DOHH2 (cell line): ENCODE results near the gene LRRC57.

Source experiments
- H3F3A ChIP-seq: fragments of 200-600 bp; sonication (generic), shearing (Covaris generic); 2 replicates; pipeline ENCODE4 v1.6.0; 2016; ENCODE audit warnings: antibody characterized with exemption, mild to moderate bottlenecking; ENCODE audit not compliant: control insufficient read depth, insufficient read depth
- H3K27ac ChIP-seq: fragments of 200-600 bp; sonication (generic); 2 replicates; pipeline ENCODE4 v1.5.1; 2014; ENCODE audit warnings: low read depth, mild to moderate bottlenecking, low read length, moderate library complexity
- H3K27me3 ChIP-seq: fragments of 200-600 bp; sonication (generic); 2 replicates; pipeline ENCODE4 v1.6.1; 2014; ENCODE audit warnings: mild to moderate bottlenecking, low read length, mixed read lengths; ENCODE audit not compliant: control insufficient read depth
- H3K36me3 ChIP-seq: fragments of 200-600 bp; sonication (generic); 2 replicates; pipeline ENCODE4 v1.6.1; 2014; ENCODE audit warnings: mild to moderate bottlenecking, low read length, moderate library complexity, mixed read lengths; ENCODE audit not compliant: control insufficient read depth
- H3K4me1 ChIP-seq: fragments of 200-600 bp; sonication (generic); 2 replicates; pipeline ENCODE4 v1.6.1; 2014; ENCODE audit warnings: mild to moderate bottlenecking, low read length, mixed read lengths; ENCODE audit not compliant: control insufficient read depth
- H3K4me2 ChIP-seq: fragments of 200-600 bp; sonication (generic); 2 replicates; pipeline ENCODE4 v1.6.0; 2014; ENCODE audit warnings: mild to moderate bottlenecking, low read length, moderate library complexity
- H3K4me3 ChIP-seq: fragments of 200-600 bp; sonication (generic); 2 replicates; pipeline ENCODE4 v1.5.1; 2014; ENCODE audit warnings: mild to moderate bottlenecking, low read length, mixed read lengths
- H3K79me2 ChIP-seq: fragments of 200-600 bp; sonication (generic); 2 replicates; pipeline ENCODE4 v1.6.1; 2014; ENCODE audit warnings: mild to moderate bottlenecking, low read length, mixed read lengths; ENCODE audit not compliant: control insufficient read depth
- H3K9me2 ChIP-seq: fragments of 200-600 bp; sonication (generic); replicated peaks from 2 replicates; pipeline ENCODE4 v1.6.1; 2014; ENCODE audit warnings: mild to moderate bottlenecking, low read length, mixed read lengths; ENCODE audit not compliant: control insufficient read depth
- H3K9me3 ChIP-seq: fragments of 200-600 bp; sonication (generic); 2 replicates; pipeline ENCODE4 v1.6.1; 2014; ENCODE audit warnings: antibody characterized with exemption, low read length, mixed read lengths; ENCODE audit not compliant: control insufficient read depth, insufficient read depth
- H4K20me1 ChIP-seq: fragments of 200-600 bp; sonication (generic); 2 replicates; pipeline ENCODE4 v1.6.0; 2014; ENCODE audit warnings: low read depth, mild to moderate bottlenecking, antibody characterized with exemption, low read length, moderate library complexity; ENCODE audit not compliant: control insufficient read depth, insufficient read depth
- EZH2phosphoT487 ChIP-seq: fragments of 200-600 bp; sonication (generic); IDR thresholded peaks from 2 replicates; pipeline ENCODE4 v1.6.1; 2017; ENCODE audit warnings: borderline replicate concordance, mild to moderate bottlenecking, antibody characterized with exemption, low read length, moderate library complexity, mixed read lengths
- TF ChIP-seq, protein P1 (sequence below): fragments of 200-600 bp; sonication (generic); IDR thresholded peaks from one replicate; pipeline ENCODE4 v1.5.1; 2014; ENCODE audit warnings: antibody characterized with exemption, mild to moderate bottlenecking, low read depth, low read length; ENCODE audit not compliant: poor library complexity, severe bottlenecking

LRRC57 gene

DNA sequence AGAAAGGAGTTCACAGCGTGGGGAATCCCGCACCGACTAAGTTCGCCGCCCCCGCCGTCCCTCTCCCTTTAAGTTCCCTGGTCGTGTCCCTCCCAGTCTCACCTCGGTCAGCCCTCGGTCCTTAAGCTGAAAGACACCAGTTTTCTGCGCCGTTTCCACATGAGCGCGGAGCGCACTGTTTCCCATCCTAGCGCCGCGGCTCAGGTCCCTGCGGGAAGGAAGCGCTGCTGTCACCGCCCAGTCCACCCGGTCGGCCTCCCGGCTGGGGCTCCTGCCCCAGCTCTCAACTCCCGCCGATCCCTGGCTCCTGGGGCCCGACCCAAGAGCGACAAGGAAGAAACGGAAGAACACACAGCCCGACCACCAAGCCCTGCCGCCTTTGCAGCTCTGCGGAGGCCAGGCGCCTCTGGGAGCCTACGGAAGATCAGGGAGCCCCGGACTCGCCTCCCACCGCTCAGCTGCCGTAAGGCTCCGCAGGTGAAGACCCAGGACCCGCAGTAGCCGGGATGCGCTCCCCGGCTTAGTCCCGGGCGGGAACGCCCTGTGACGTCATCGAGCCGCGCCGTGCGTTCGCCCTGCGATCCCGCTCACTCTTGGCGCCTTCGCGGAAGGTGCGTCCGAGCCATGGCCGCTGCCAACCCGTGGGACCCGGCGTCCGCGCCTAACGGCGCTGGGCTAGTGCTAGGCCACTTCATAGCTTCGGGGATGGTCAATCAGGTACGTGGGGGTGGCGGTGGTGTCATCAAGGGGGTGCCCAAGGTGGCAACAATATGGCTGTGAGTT, at the start of gene LRRC57, which contains the start of gene HAUS2:
TSS of gene LRRC57 (minus strand) at position 545 of the 783 bp plus-strand sequence. CDS start at position 186, 359 bp downstream.
TSS of gene HAUS2 (plus strand) at position 590 of the 783 bp plus-strand sequence. CDS start at position 625, 35 bp downstream.
- Histone ChIP-seq H3K9me3 (no peaks in the 10 kb centered on the region), H3F3A (0 out of 2 replicates have a peak, but pooled peaks cover 3% of the 10 kb centered on the region), H3K79me2 (peaks cover 69% of the 10 kb centered on the region), H3K27ac (peak within 1 kb of the TSS; percentile 51), H3K4me1 (peaks cover 45% of the 10 kb centered on the region), H3K27me3 (no peaks in the 10 kb centered on the region), H3K4me3 (peak within 1 kb of the TSS; percentile 81), H3K36me3 (peaks cover 57% of the 10 kb centered on the region), H3K9me2 (no peaks in the 10 kb centered on the region), H3K4me2 (peak within 1 kb of the TSS; percentile 81), H4K20me1 (peaks cover 2% of the 10 kb centered on the region; the same call in 1 of the 2 replicates)
- no peak for TF ChIP-seq EZH2phosphoT487
- TF ChIP-seq, protein P1, sequence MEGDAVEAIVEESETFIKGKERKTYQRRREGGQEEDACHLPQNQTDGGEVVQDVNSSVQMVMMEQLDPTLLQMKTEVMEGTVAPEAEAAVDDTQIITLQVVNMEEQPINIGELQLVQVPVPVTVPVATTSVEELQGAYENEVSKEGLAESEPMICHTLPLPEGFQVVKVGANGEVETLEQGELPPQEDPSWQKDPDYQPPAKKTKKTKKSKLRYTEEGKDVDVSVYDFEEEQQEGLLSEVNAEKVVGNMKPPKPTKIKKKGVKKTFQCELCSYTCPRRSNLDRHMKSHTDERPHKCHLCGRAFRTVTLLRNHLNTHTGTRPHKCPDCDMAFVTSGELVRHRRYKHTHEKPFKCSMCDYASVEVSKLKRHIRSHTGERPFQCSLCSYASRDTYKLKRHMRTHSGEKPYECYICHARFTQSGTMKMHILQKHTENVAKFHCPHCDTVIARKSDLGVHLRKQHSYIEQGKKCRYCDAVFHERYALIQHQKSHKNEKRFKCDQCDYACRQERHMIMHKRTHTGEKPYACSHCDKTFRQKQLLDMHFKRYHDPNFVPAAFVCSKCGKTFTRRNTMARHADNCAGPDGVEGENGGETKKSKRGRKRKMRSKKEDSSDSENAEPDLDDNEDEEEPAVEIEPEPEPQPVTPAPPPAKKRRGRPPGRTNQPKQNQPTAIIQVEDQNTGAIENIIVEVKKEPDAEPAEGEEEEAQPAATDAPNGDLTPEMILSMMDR, result no peak

DNA sequence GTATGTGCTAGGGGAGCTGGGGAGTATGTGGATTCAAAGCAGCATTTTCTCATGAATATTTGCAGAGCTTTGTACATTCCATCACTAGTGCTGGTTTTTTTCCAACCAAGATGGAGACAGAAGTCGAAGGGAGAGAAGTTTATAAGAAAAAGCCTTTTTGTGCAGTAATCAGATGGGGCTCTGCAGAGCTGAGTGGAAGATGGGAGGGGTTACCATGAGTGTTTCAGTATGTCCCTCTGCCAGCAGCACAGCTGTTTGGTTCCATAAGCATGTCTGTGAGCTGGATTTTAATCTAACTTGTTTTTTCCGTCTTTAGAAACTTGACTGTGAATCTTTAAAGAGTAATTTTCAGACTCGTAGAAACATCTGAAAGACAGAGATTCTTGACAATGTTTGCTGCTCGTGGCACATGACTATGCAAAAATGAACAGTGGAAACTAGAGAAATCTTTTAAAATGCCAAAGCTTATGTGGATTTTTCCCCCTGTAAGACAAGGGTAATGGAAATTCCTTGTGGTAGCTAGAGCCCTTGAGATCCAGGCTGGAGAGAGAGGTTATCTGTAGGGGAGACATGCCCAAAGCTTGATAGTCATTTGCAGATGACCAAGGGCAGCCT, 47.1 kb upstream of the LRRC57 start:
- no peaks in the 10 kb centered on the region for H3K79me2 ChIP-seq
- H3K36me3 ChIP-seq, result no peaks in the 10 kb centered on the region

DNA sequence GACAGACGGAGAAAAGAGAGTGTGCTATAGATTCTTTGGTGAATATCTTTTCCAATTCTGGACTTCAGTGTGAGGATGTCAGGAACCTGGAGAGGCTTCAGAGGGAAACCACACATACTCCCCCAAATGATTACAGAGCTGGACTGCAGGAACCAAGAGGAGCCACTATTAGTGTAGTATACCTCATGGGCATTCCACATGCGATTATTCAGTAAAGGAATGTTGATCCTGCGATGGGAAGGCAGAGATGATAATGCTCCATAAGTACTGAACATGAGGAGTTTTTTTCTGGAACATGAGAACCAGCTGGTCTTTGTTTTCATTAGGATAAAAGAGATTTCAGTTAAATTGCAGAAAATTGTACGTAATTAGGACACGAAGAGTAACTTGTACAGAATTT, 45.5 kb upstream of the LRRC57 start:
- H3K36me3 ChIP-seq, result no peaks in the 10 kb centered on the region
- no peaks in the 10 kb centered on the region for H4K20me1 ChIP-seq
- no peak overlapping the region for H3K27ac ChIP-seq
- no peak for TF ChIP-seq EZH2phosphoT487
- TF ChIP-seq, protein P1, result no peak
- H3K9me3 ChIP-seq, result no peaks in the 10 kb centered on the region
- no peak overlapping the region for H3K4me2 ChIP-seq
- no peaks in the 10 kb centered on the region for H3K27me3 ChIP-seq
- H3K9me2 ChIP-seq, result no peaks in the 10 kb centered on the region
- H3K4me3 ChIP-seq, result no peak overlapping the region
- H3K4me1 ChIP-seq, result no peaks in the 10 kb centered on the region
- no peaks in the 10 kb centered on the region for H3F3A ChIP-seq
- no peaks in the 10 kb centered on the region for H3K79me2 ChIP-seq

More for the DNA sequence above, 47.1 kb upstream of the LRRC57 start:
- no peaks in the 10 kb centered on the region for H3F3A ChIP-seq
- no peaks in the 10 kb centered on the region for H3K27me3 ChIP-seq
- no peaks in the 10 kb centered on the region for H4K20me1 ChIP-seq
- TF ChIP-seq, protein P1, result no peak
- no peak for TF ChIP-seq EZH2phosphoT487
- no peak overlapping the region for H3K4me3 ChIP-seq
- H3K27ac ChIP-seq, result no peak overlapping the region
- no peaks in the 10 kb centered on the region for H3K9me2 ChIP-seq
- H3K9me3 ChIP-seq, result no peaks in the 10 kb centered on the region
- no peaks in the 10 kb centered on the region for H3K4me1 ChIP-seq
- no peak overlapping the region for H3K4me2 ChIP-seq
